ENCODE data around the gene RNF114.

Gene RNF114

GRCh38 chr20:49935746-49936152 is 448 bp upstream of the RNF114 start:
- H3K4me3 ChIP-seq (ENCODE audit: low read depth, low read length), result peak overlapping the region; percentile 99
- no peak for DNase-seq
- peaks cover 13% of the 10 kb centered on the region for H3K4me1 ChIP-seq
- H3K27me3 ChIP-seq, result no peaks in the 10 kb centered on the region
- H3K36me3 ChIP-seq, result peaks cover 26% of the 10 kb centered on the region
- TF ChIP-seq CTCF (IDR thresholded peaks at IDR 0.05; ENCODE audit: low read depth, low read length), result no peak
- no peaks in the 10 kb centered on the region for H3K9me3 ChIP-seq

- no peak for DNase-seq
- H3K4me3 ChIP-seq (ENCODE audit: low read depth, low read length), result peak overlapping the region; percentile 99
- peaks cover 13% of the 10 kb centered on the region for H3K4me1 ChIP-seq
Observed at GRCh38 chr20:49937027-49937929, 1.1 kb downstream of the RNF114 start.

GRCh38 chr20:49938173-49939163 is 2.3 kb downstream of the RNF114 start:
- DNase-seq, result peak; percentile 59
- H3K4me3 ChIP-seq (ENCODE audit: low read depth, low read length), result peak overlapping the region; percentile 99
- H3K27me3 ChIP-seq, result no peaks in the 10 kb centered on the region
- TF ChIP-seq CTCF (IDR thresholded peaks at IDR 0.05; ENCODE audit: low read depth, low read length), result no peak; the same call in 1 of the 2 replicates
- no peaks in the 10 kb centered on the region for H3K9me3 ChIP-seq
- peaks cover 52% of the 10 kb centered on the region for H3K36me3 ChIP-seq
- peaks cover 13% of the 10 kb centered on the region for H3K4me1 ChIP-seq

More at GRCh38 chr20:49937027-49937929, 1.1 kb downstream of the RNF114 start:
- Histone ChIP-seq H3K27me3 (no peaks in the 10 kb centered on the region), H3K9me3 (no peaks in the 10 kb centered on the region), H3K36me3 (peaks cover 41% of the 10 kb centered on the region)
- TF ChIP-seq CTCF (IDR thresholded peaks at IDR 0.05; ENCODE audit: low read depth, low read length), result no peak

GRCh38 chr20:49941456-49941855 is 5.3 kb downstream of the RNF114 start:
- peaks cover 74% of the 10 kb centered on the region for H3K36me3 ChIP-seq

GRCh38 chr20:49942303-49942702 is 6.1 kb downstream of the RNF114 start:
- TF ChIP-seq CTCF (IDR thresholded peaks at IDR 0.05; ENCODE audit: low read depth, low read length), result no peak
- peaks cover 77% of the 10 kb centered on the region for H3K36me3 ChIP-seq
- no peaks in the 10 kb centered on the region for H3K9me3 ChIP-seq
- no peak overlapping the region for H3K4me3 ChIP-seq (ENCODE audit: low read depth, low read length)
- H3K27me3 ChIP-seq, result no peaks in the 10 kb centered on the region
- H3K4me1 ChIP-seq, result peaks cover 8% of the 10 kb centered on the region
- DNase-seq, result no peak

More at GRCh38 chr20:49941456-49941855, 5.3 kb downstream of the RNF114 start:
- Histone ChIP-seq H3K27me3 (no peaks in the 10 kb centered on the region), H3K9me3 (no peaks in the 10 kb centered on the region), H3K4me3 (ENCODE audit: low read depth, low read length) (no peak overlapping the region), H3K4me1 (peaks cover 8% of the 10 kb centered on the region)
- no peak for TF ChIP-seq CTCF (IDR thresholded peaks at IDR 0.05; ENCODE audit: low read depth, low read length)
- no peak for DNase-seq
